NCI-H2171 (cell line): ENCODE data around the gene CYP4F8.

Experiments used
- DNase-seq: peaks from one replicate; lab custom pipeline; 2025; lab: John Stamatoyannopoulos, UW

Gene CYP4F8

GRCh38 chr19:15616183-15616582 is 1.2 kb downstream of the CYP4F8 start:
- no peak for DNase-seq

GRCh38 chr19:15616627-15617270 is 1.7 kb downstream of the CYP4F8 start:
- DNase-seq = no peak

GRCh38 chr19:15618321-15618720 is 3.3 kb downstream of the CYP4F8 start:
- DNase-seq = no peak

GRCh38 chr19:15621801-15622200 is 6.8 kb downstream of the CYP4F8 start:
- no peak for DNase-seq

GRCh38 chr19:15622991-15623390 is 8.0 kb downstream of the CYP4F8 start:
- no peak for DNase-seq

- DNase-seq = no peak
Observed at GRCh38 chr19:15623711-15624318, 8.8 kb downstream of the CYP4F8 start.

- no peak for DNase-seq
Observed at GRCh38 chr19:15628236-15629002, 13.4 kb downstream of the CYP4F8 start.

GRCh38 chr19:15629003-15629880 is 14.2 kb downstream of the CYP4F8 start:
- no peak for DNase-seq

GRCh38 chr19:15631817-15632216 is 16.8 kb downstream of the CYP4F8 start:
- DNase-seq = no peak

GRCh38 chr19:15633082-15633835 is 18.2 kb downstream of the CYP4F8 start:
- DNase-seq = no peak

GRCh38 chr19:15634105-15634504 is 19.1 kb downstream of the CYP4F8 start:
- DNase-seq = no peak

GRCh38 chr19:15635016-15635805 is 20.2 kb downstream of the CYP4F8 start:
- no peak for DNase-seq

- DNase-seq = no peak
Observed at GRCh38 chr19:15636026-15636425, 21.0 kb downstream of the CYP4F8 start.

GRCh38 chr19:15639596-15639995 is 24.6 kb downstream of the CYP4F8 start:
- DNase-seq = no peak

GRCh38 chr19:15640294-15640903 is 25.4 kb downstream of the CYP4F8 start, which contains the start of gene CYP4F3:
TSS of gene CYP4F3 (plus strand) at chr19:15640897. CDS start at chr19:15641416, 519 bp downstream.
- no peak for DNase-seq

- DNase-seq = no peak
Observed at GRCh38 chr19:15640904-15641597, 26.0 kb downstream of the CYP4F8 start.

GRCh38 chr19:15641901-15642491 is 27.0 kb downstream of the CYP4F8 start:
- no peak for DNase-seq

- no peak for DNase-seq
Observed at GRCh38 chr19:15642807-15643206, 27.8 kb downstream of the CYP4F8 start.

GRCh38 chr19:15643387-15643786 is 28.4 kb downstream of the CYP4F8 start:
- no peak for DNase-seq
